ENCODE results near the gene ZCCHC7.
"Not testable (repeated sequence)": the region's sequence is repeated elsewhere in the genome, so short reads cannot be mapped to it uniquely, and the experiment has no call there.

ZCCHC7 gene

GRCh38 chr9:37198831-37199230 lies 78.5 kb downstream of the ZCCHC7 start:
- Histone ChIP-seq H3K36me3 (ENCODE audit: insufficient read depth, low read length) (no peaks in the 10 kb centered on the region), H3K27me3 (ENCODE audit: control insufficient read depth in 1 of 2, insufficient read depth in 2 of 2, low read length in 2 of 2) (no peaks in the 10 kb centered on the region), H3K4me3 (ENCODE audit: low read depth in 1 of 2, low read length in 2 of 2) (no peak overlapping the region), H3K27ac (ENCODE audit: low read depth, low read length) (no peak overlapping the region), H3K9ac (ENCODE audit: low read length) (no peak overlapping the region), H3K9me3 (ENCODE audit: low read length) (no peaks in the 10 kb centered on the region), H3K4me1 (ENCODE audit: insufficient read depth, low read length) (no peaks in the 10 kb centered on the region)

GRCh38 chr9:37200433-37201005 lies 80.1 kb downstream of the ZCCHC7 start:
- H3K4me1 ChIP-seq (ENCODE audit: insufficient read depth, low read length): no peaks in the 10 kb centered on the region
- H3K4me3 ChIP-seq (ENCODE audit: low read depth in 1 of 2, low read length in 2 of 2): no peak overlapping the region
- no peak overlapping the region for H3K9ac ChIP-seq (ENCODE audit: low read length)
- no peaks in the 10 kb centered on the region for H3K27me3 ChIP-seq (ENCODE audit: control insufficient read depth in 1 of 2, insufficient read depth in 2 of 2, low read length in 2 of 2)
- H3K9me3 ChIP-seq (ENCODE audit: low read length): no peaks in the 10 kb centered on the region
- H3K27ac ChIP-seq (ENCODE audit: low read depth, low read length): no peak overlapping the region
- no peaks in the 10 kb centered on the region for H3K36me3 ChIP-seq (ENCODE audit: insufficient read depth, low read length)

GRCh38 chr9:37201581-37201980 lies 81.2 kb downstream of the ZCCHC7 start:
- H3K4me1 ChIP-seq (ENCODE audit: insufficient read depth, low read length): no peaks in the 10 kb centered on the region
- H3K27me3 ChIP-seq (ENCODE audit: control insufficient read depth in 1 of 2, insufficient read depth in 2 of 2, low read length in 2 of 2): no peaks in the 10 kb centered on the region
- no peak overlapping the region for H3K27ac ChIP-seq (ENCODE audit: low read depth, low read length)
- H3K36me3 ChIP-seq (ENCODE audit: insufficient read depth, low read length): no peaks in the 10 kb centered on the region
- H3K4me3 ChIP-seq (ENCODE audit: low read depth in 1 of 2, low read length in 2 of 2): no peak overlapping the region
- no peak overlapping the region for H3K9ac ChIP-seq (ENCODE audit: low read length)
- H3K9me3 ChIP-seq (ENCODE audit: low read length): no peaks in the 10 kb centered on the region

- Histone ChIP-seq H3K9me3 (ENCODE audit: low read length) (no peaks in the 10 kb centered on the region), H3K4me1 (ENCODE audit: insufficient read depth, low read length) (no peaks in the 10 kb centered on the region), H3K27ac (ENCODE audit: low read depth, low read length) (no peak overlapping the region), H3K4me3 (ENCODE audit: low read depth in 1 of 2, low read length in 2 of 2) (no peak overlapping the region), H3K36me3 (ENCODE audit: insufficient read depth, low read length) (no peaks in the 10 kb centered on the region), H3K9ac (ENCODE audit: low read length) (no peak overlapping the region), H3K27me3 (ENCODE audit: control insufficient read depth in 1 of 2, insufficient read depth in 2 of 2, low read length in 2 of 2) (no peaks in the 10 kb centered on the region)
Observed at GRCh38 chr9:37202091-37202490, 81.7 kb downstream of the ZCCHC7 start.

GRCh38 chr9:37203456-37203855 lies 83.1 kb downstream of the ZCCHC7 start:
- H3K9ac ChIP-seq (ENCODE audit: low read length); H3K27me3 ChIP-seq (ENCODE audit: control insufficient read depth in 1 of 2, insufficient read depth in 2 of 2, low read length in 2 of 2); H3K4me1 ChIP-seq (ENCODE audit: insufficient read depth, low read length); H3K4me3 ChIP-seq (ENCODE audit: low read depth in 1 of 2, low read length in 2 of 2); H3K36me3 ChIP-seq (ENCODE audit: insufficient read depth, low read length); H3K9me3 ChIP-seq (ENCODE audit: low read length); H3K27ac ChIP-seq (ENCODE audit: low read depth, low read length): not testable (repeated sequence)

- Histone ChIP-seq H3K27me3 (ENCODE audit: control insufficient read depth in 1 of 2, insufficient read depth in 2 of 2, low read length in 2 of 2) (no peaks in the 10 kb centered on the region), H3K36me3 (ENCODE audit: insufficient read depth, low read length) (no peaks in the 10 kb centered on the region), H3K27ac (ENCODE audit: low read depth, low read length) (no peak overlapping the region), H3K4me1 (ENCODE audit: insufficient read depth, low read length) (no peaks in the 10 kb centered on the region), H3K9me3 (ENCODE audit: low read length) (no peaks in the 10 kb centered on the region), H3K9ac (ENCODE audit: low read length) (no peak overlapping the region), H3K4me3 (ENCODE audit: low read depth in 1 of 2, low read length in 2 of 2) (no peak overlapping the region)
Observed at GRCh38 chr9:37206121-37206620, 85.8 kb downstream of the ZCCHC7 start.

GRCh38 chr9:37209431-37210386 lies 89.3 kb downstream of the ZCCHC7 start:
- Histone ChIP-seq H3K27me3 (ENCODE audit: control insufficient read depth in 1 of 2, insufficient read depth in 2 of 2, low read length in 2 of 2) (no peaks in the 10 kb centered on the region), H3K4me1 (ENCODE audit: insufficient read depth, low read length) (no peaks in the 10 kb centered on the region), H3K27ac (ENCODE audit: low read depth, low read length) (no peak overlapping the region), H3K36me3 (ENCODE audit: insufficient read depth, low read length) (no peaks in the 10 kb centered on the region), H3K4me3 (ENCODE audit: low read depth in 1 of 2, low read length in 2 of 2) (no peak overlapping the region), H3K9ac (ENCODE audit: low read length) (no peak overlapping the region), H3K9me3 (ENCODE audit: low read length) (no peaks in the 10 kb centered on the region)

GRCh38 chr9:37210737-37211523 lies 90.6 kb downstream of the ZCCHC7 start:
- Histone ChIP-seq H3K9me3 (ENCODE audit: low read length) (no peaks in the 10 kb centered on the region), H3K27me3 (ENCODE audit: control insufficient read depth in 1 of 2, insufficient read depth in 2 of 2, low read length in 2 of 2) (no peaks in the 10 kb centered on the region), H3K36me3 (ENCODE audit: insufficient read depth, low read length) (no peaks in the 10 kb centered on the region), H3K27ac (ENCODE audit: low read depth, low read length) (no peak overlapping the region), H3K4me3 (ENCODE audit: low read depth in 1 of 2, low read length in 2 of 2) (no peak overlapping the region), H3K4me1 (ENCODE audit: insufficient read depth, low read length) (no peaks in the 10 kb centered on the region), H3K9ac (ENCODE audit: low read length) (no peak overlapping the region)

- Histone ChIP-seq H3K4me3 (ENCODE audit: low read depth in 1 of 2, low read length in 2 of 2) (no peak overlapping the region), H3K36me3 (ENCODE audit: insufficient read depth, low read length) (no peaks in the 10 kb centered on the region), H3K4me1 (ENCODE audit: insufficient read depth, low read length) (no peaks in the 10 kb centered on the region), H3K9me3 (ENCODE audit: low read length) (no peaks in the 10 kb centered on the region), H3K27me3 (ENCODE audit: control insufficient read depth in 1 of 2, insufficient read depth in 2 of 2, low read length in 2 of 2) (no peaks in the 10 kb centered on the region), H3K9ac (ENCODE audit: low read length) (no peak overlapping the region), H3K27ac (ENCODE audit: low read depth, low read length) (no peak overlapping the region)
Observed at GRCh38 chr9:37212435-37212834, 92.1 kb downstream of the ZCCHC7 start.

GRCh38 chr9:37215381-37215780 lies 95.0 kb downstream of the ZCCHC7 start:
- no peaks in the 10 kb centered on the region for H3K4me1 ChIP-seq (ENCODE audit: insufficient read depth, low read length)
- no peaks in the 10 kb centered on the region for H3K36me3 ChIP-seq (ENCODE audit: insufficient read depth, low read length)
- no peak overlapping the region for H3K27ac ChIP-seq (ENCODE audit: low read depth, low read length)
- no peak overlapping the region for H3K9ac ChIP-seq (ENCODE audit: low read length)
- H3K4me3 ChIP-seq (ENCODE audit: low read depth in 1 of 2, low read length in 2 of 2): no peak overlapping the region
- H3K9me3 ChIP-seq (ENCODE audit: low read length): no peaks in the 10 kb centered on the region
- H3K27me3 ChIP-seq (ENCODE audit: control insufficient read depth in 1 of 2, insufficient read depth in 2 of 2, low read length in 2 of 2): no peaks in the 10 kb centered on the region

GRCh38 chr9:37215830-37216229 lies 95.5 kb downstream of the ZCCHC7 start:
- H3K9me3 ChIP-seq (ENCODE audit: low read length): no peaks in the 10 kb centered on the region
- no peaks in the 10 kb centered on the region for H3K36me3 ChIP-seq (ENCODE audit: insufficient read depth, low read length)
- no peaks in the 10 kb centered on the region for H3K4me1 ChIP-seq (ENCODE audit: insufficient read depth, low read length)
- H3K9ac ChIP-seq (ENCODE audit: low read length): no peak overlapping the region
- H3K27ac ChIP-seq (ENCODE audit: low read depth, low read length): no peak overlapping the region
- no peaks in the 10 kb centered on the region for H3K27me3 ChIP-seq (ENCODE audit: control insufficient read depth in 1 of 2, insufficient read depth in 2 of 2, low read length in 2 of 2)
- no peak overlapping the region for H3K4me3 ChIP-seq (ENCODE audit: low read depth in 1 of 2, low read length in 2 of 2)
